Ishikawa (cell line): ENCODE results near the gene CALD1.

Experiments
- CREB1 ChIP-seq: IDR thresholded peaks from 2 replicates; pipeline ENCODE4 v1.6.1; 2012; ENCODE audit warnings: low read depth
- EGR1 ChIP-seq: IDR thresholded peaks from 2 replicates; pipeline ENCODE4 v1.6.1; 2012
- EP300 ChIP-seq: IDR thresholded peaks from 2 replicates; pipeline ENCODE4 v1.6.1; 2012; ENCODE audit warnings: borderline replicate concordance
- RAD21 ChIP-seq: IDR thresholded peaks from 2 replicates; pipeline ENCODE4 v1.6.1; 2012; ENCODE audit warnings: low read depth
- TEAD4 ChIP-seq: IDR thresholded peaks from 2 replicates; pipeline ENCODE4 v1.6.1; 2012
- TF ChIP-seq, protein P1 (sequence below): IDR thresholded peaks from 2 replicates; pipeline ENCODE4 v1.6.1; 2012; ENCODE audit warnings: low read depth, mild to moderate bottlenecking

DNA sequence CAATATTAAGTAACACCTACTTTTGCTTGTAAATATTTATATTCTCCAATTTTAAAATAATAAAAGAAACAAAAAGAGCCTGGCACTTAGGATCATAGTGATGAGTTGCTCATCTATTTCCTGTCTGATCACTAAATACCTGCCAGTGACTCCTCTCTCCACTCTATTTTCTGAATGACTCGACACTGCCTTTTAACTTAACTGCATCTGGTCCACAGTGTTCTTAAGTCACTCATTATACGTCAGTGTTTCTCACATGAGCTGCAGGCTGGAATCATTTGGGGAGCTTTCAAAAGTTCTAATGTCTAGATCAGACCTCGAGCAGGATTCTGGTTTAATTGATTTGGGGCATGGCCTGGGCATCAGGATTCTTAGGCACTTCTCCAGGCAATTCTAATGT lies 128.9 kb downstream of the CALD1 start:
- TF ChIP-seq TEAD4 (no peak), RAD21 (no peak), EGR1 (no peak), EP300 (no peak), CREB1 (no peak)
- TF ChIP-seq, protein P1, sequence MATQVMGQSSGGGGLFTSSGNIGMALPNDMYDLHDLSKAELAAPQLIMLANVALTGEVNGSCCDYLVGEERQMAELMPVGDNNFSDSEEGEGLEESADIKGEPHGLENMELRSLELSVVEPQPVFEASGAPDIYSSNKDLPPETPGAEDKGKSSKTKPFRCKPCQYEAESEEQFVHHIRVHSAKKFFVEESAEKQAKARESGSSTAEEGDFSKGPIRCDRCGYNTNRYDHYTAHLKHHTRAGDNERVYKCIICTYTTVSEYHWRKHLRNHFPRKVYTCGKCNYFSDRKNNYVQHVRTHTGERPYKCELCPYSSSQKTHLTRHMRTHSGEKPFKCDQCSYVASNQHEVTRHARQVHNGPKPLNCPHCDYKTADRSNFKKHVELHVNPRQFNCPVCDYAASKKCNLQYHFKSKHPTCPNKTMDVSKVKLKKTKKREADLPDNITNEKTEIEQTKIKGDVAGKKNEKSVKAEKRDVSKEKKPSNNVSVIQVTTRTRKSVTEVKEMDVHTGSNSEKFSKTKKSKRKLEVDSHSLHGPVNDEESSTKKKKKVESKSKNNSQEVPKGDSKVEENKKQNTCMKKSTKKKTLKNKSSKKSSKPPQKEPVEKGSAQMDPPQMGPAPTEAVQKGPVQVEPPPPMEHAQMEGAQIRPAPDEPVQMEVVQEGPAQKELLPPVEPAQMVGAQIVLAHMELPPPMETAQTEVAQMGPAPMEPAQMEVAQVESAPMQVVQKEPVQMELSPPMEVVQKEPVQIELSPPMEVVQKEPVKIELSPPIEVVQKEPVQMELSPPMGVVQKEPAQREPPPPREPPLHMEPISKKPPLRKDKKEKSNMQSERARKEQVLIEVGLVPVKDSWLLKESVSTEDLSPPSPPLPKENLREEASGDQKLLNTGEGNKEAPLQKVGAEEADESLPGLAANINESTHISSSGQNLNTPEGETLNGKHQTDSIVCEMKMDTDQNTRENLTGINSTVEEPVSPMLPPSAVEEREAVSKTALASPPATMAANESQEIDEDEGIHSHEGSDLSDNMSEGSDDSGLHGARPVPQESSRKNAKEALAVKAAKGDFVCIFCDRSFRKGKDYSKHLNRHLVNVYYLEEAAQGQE: no peak
